GM23338 (cell line): Measurements from ENCODE around the gene GDA. TPM values are rescaled to one million over a fixed set of nuclear protein-coding genes. Genes with fewer than 3 reads are reported as not detected.

Experiments
- ATAC-seq: fragments of 200-7000 bp; cut with Tn5 transposase; 3 replicates; pipeline ENCODE4 v1.9.1; 2020
- DNase-seq: peaks from one replicate; pipeline ENCODE4 v3.0.0-alpha.2; 2015; ENCODE audit warnings: low spot score
- H2AFZ ChIP-seq: fragments of 200-600 bp; sonication (generic); 2 replicates; pipeline ENCODE4 v1.8.0; 2016; ENCODE audit warnings: antibody characterized with exemption, mild to moderate bottlenecking, moderate library complexity
- H3F3A ChIP-seq: fragments of 200-600 bp; sonication (generic); replicated peaks from 2 replicates; pipeline ENCODE4 v1.8.0; 2017; ENCODE audit warnings: antibody characterized with exemption, mixed run types, low read depth
- H3K27ac ChIP-seq: fragments of 200-600 bp; sonication (generic); 2 replicates; pipeline ENCODE4 v1.6.1; 2016; ENCODE audit warnings: low read depth
- H3K27me3 ChIP-seq: fragments of 200-600 bp; sonication (generic); 2 replicates; pipeline ENCODE4 v1.8.0; 2016; ENCODE audit warnings: mild to moderate bottlenecking, mixed run types, moderate library complexity; ENCODE audit not compliant: insufficient read depth
- H3K36me3 ChIP-seq: fragments of 200-600 bp; sonication (generic); 2 replicates; pipeline ENCODE4 v1.8.0; 2016; ENCODE audit warnings: mild to moderate bottlenecking; ENCODE audit not compliant: insufficient read depth
- H3K4me1 ChIP-seq: fragments of 200-600 bp; sonication (generic); 2 replicates; pipeline ENCODE4 v1.8.0; 2016; ENCODE audit warnings: mild to moderate bottlenecking, moderate library complexity; ENCODE audit not compliant: insufficient read depth
- H3K4me2 ChIP-seq: fragments of 200-600 bp; sonication (generic); 2 replicates; pipeline ENCODE4 v1.7.1; 2017; ENCODE audit warnings: mixed run types
- H3K4me3 ChIP-seq: fragments of 200-600 bp; sonication (generic); 2 replicates; pipeline ENCODE4 v1.6.1; 2016; ENCODE audit warnings: mixed run types
- H3K79me2 ChIP-seq: fragments of 200-600 bp; sonication (generic); replicated peaks from 2 replicates; pipeline ENCODE4 v1.8.0; 2017; ENCODE audit warnings: mild to moderate bottlenecking; ENCODE audit not compliant: insufficient read depth
- H3K9me2 ChIP-seq: fragments of 200-600 bp; sonication (generic); 2 replicates; pipeline ENCODE4 v1.8.0; 2017; ENCODE audit not compliant: insufficient read depth
- H4K20me1 ChIP-seq: fragments of 200-600 bp; sonication (generic); replicated peaks from 2 replicates; pipeline ENCODE4 v1.8.0; 2017; ENCODE audit warnings: mild to moderate bottlenecking; ENCODE audit not compliant: insufficient read depth
- H3K27ac Mint-ChIP-seq: 2 replicates; pipeline ENCODE4 v1.8.0; 2020; ENCODE audit warnings: inconsistent platforms, mild to moderate bottlenecking, moderate library complexity, mixed read lengths
- H3K27me3 Mint-ChIP-seq: 3 replicates; pipeline ENCODE4 v1.8.0; 2022; ENCODE audit warnings: low read depth, mild to moderate bottlenecking, moderate library complexity, mixed read lengths, inconsistent platforms; ENCODE audit not compliant: insufficient read depth, poor library complexity
- H3K36me3 Mint-ChIP-seq: 3 replicates; pipeline ENCODE4 v1.8.0; 2021; ENCODE audit warnings: low read depth, mild to moderate bottlenecking, inconsistent platforms, moderate library complexity, mixed read lengths
- H3K4me1 Mint-ChIP-seq: 3 replicates; pipeline ENCODE4 v1.8.0; 2020; ENCODE audit warnings: mild to moderate bottlenecking, inconsistent platforms, mixed read lengths
- H3K4me3 Mint-ChIP-seq: 3 replicates; pipeline ENCODE4 v1.8.0; 2021; ENCODE audit warnings: moderate library complexity, mild to moderate bottlenecking, inconsistent platforms, mixed read lengths
- H3K9me3 Mint-ChIP-seq: 3 replicates; pipeline ENCODE4 v1.8.0; 2020; ENCODE audit warnings: moderate library complexity, mild to moderate bottlenecking, inconsistent platforms, mixed read lengths
- POLR2AphosphoS5 ChIP-seq: IDR thresholded peaks from 2 replicates; pipeline ENCODE4 v1.6.1; 2016; ENCODE audit warnings: antibody characterized with exemption, low read depth
- ZNF114 ChIP-seq: fragments of 250-450 bp; sonication (Bioruptor Pico); IDR thresholded peaks from 2 replicates; pipeline ENCODE4 v1.5.0; 2020; ENCODE audit warnings: mild to moderate bottlenecking, moderate library complexity
- ZNF331 ChIP-seq: fragments of 250-450 bp; sonication (Bioruptor Pico); IDR thresholded peaks from 2 replicates; pipeline ENCODE4 v1.5.0; 2020; ENCODE audit warnings: low read depth, mild to moderate bottlenecking, moderate library complexity
- polyA plus RNA-seq: library from polyadenylated mRNA; unstranded; fragments of >200 nt; fragmentation: Nextera tagmentation; extraction: Ambion mirVana; gene quantifications from 2 replicates; pipeline ENCODE4 v1.2.1, GENCODE V29; 2016
- total RNA-seq: library from RNA; depleted of rRNA; stranded (reverse); fragments of >200 nt; shearing (Covaris generic); gene quantifications from 2 replicates; pipeline ENCODE4 v1.2.3, GENCODE V29; 2014
- TF ChIP-seq, protein P1 (sequence below): IDR thresholded peaks from 2 replicates; pipeline ENCODE4 v1.6.1; 2016; ENCODE audit warnings: antibody characterized with exemption
- TF ChIP-seq, protein P2 (sequence below): fragments of 250-450 bp; sonication (Bioruptor Pico); IDR thresholded peaks from 2 replicates; pipeline ENCODE4 v1.5.0; 2020; ENCODE audit warnings: mild to moderate bottlenecking, moderate library complexity

The GDA gene
- total and polyA plus RNA-seq, 2 experiments from 2014 or later = 4.0 to 5.8 TPM

DNA sequence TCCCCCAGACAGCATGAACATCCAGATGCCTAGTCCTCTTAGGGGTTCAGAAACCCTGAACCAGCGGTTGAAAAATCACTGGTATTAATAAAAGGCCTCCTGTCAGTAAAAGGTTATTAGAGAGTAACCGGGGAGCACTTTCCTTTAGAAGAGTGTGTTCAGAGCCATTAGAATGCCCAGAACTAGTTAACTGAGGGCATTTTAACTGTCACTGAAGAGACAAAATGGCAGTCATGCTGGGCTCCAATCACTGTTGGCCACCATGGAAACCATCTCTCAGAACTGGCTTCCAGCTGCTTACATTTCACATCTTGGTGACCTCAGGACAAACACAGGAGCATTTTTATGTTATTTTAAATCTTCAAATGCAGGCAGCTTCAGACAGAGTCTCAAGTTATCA lies 36.2 kb upstream of the GDA start:
- TF ChIP-seq, protein P1, sequence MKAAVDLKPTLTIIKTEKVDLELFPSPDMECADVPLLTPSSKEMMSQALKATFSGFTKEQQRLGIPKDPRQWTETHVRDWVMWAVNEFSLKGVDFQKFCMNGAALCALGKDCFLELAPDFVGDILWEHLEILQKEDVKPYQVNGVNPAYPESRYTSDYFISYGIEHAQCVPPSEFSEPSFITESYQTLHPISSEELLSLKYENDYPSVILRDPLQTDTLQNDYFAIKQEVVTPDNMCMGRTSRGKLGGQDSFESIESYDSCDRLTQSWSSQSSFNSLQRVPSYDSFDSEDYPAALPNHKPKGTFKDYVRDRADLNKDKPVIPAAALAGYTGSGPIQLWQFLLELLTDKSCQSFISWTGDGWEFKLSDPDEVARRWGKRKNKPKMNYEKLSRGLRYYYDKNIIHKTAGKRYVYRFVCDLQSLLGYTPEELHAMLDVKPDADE = no peak
- Mint-ChIP-seq H3K4me3 (no peak overlapping the region), H3K4me1 (no peaks in the 10 kb centered on the region), H3K27ac (no peak overlapping the region), H3K27me3 (peaks cover 1% of the 10 kb centered on the region), H3K36me3 (no peaks in the 10 kb centered on the region), H3K9me3 (no peaks in the 10 kb centered on the region)
- Histone ChIP-seq H3K4me1 (no peaks in the 10 kb centered on the region), H2AFZ (no peak overlapping the region), H3K9me2 (no peaks in the 10 kb centered on the region), H3K27ac (no peak overlapping the region), H3K79me2 (0 out of 2 replicates have a peak, but pooled peaks cover 5% of the 10 kb centered on the region), H3K4me2 (no peak overlapping the region), H3K27me3 (no peaks in the 10 kb centered on the region), H3K4me3 (no peak overlapping the region), H3K36me3 (no peaks in the 10 kb centered on the region), H3F3A (no peaks in the 10 kb centered on the region), H4K20me1 (no peaks in the 10 kb centered on the region)
- ATAC-seq = no peak
- no peak for DNase-seq

DNA sequence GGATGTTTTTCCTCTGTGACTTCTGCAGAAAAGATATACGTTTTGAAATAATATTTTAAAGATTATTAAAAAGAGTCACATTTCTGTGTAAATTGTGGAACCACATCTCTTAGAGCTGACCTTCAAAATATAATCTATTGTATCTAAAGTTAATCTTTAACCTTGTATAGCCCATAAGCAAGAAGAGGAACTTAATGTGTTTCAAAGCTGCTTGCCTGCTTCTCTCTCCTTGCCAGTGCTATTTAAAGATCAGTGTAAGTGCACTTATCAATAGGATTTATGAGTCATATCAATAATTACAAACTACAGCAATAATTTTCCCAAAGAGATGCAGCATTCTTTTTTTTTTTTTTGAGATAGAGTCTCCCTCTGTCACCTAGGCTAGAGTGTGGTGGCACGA lies 29.4 kb upstream of the GDA start:
- Mint-ChIP-seq H3K9me3 (no peaks in the 10 kb centered on the region), H3K4me1 (no peaks in the 10 kb centered on the region), H3K27ac (no peak overlapping the region), H3K36me3 (no peaks in the 10 kb centered on the region), H3K4me3 (no peak overlapping the region), H3K27me3 (peaks cover 1% of the 10 kb centered on the region)
- H3F3A ChIP-seq = no peaks in the 10 kb centered on the region
- DNase-seq (no peak), ATAC-seq (no peak)
- no peaks in the 10 kb centered on the region for H3K27me3 ChIP-seq
- no peak overlapping the region for H3K4me2 ChIP-seq
- H3K9me2 ChIP-seq = no peaks in the 10 kb centered on the region
- 0 out of 2 replicates have a peak, but pooled peaks cover 5% of the 10 kb centered on the region for H3K79me2 ChIP-seq
- no peak overlapping the region for H2AFZ ChIP-seq
- H3K27ac ChIP-seq = no peak overlapping the region
- TF ChIP-seq, protein P2, sequence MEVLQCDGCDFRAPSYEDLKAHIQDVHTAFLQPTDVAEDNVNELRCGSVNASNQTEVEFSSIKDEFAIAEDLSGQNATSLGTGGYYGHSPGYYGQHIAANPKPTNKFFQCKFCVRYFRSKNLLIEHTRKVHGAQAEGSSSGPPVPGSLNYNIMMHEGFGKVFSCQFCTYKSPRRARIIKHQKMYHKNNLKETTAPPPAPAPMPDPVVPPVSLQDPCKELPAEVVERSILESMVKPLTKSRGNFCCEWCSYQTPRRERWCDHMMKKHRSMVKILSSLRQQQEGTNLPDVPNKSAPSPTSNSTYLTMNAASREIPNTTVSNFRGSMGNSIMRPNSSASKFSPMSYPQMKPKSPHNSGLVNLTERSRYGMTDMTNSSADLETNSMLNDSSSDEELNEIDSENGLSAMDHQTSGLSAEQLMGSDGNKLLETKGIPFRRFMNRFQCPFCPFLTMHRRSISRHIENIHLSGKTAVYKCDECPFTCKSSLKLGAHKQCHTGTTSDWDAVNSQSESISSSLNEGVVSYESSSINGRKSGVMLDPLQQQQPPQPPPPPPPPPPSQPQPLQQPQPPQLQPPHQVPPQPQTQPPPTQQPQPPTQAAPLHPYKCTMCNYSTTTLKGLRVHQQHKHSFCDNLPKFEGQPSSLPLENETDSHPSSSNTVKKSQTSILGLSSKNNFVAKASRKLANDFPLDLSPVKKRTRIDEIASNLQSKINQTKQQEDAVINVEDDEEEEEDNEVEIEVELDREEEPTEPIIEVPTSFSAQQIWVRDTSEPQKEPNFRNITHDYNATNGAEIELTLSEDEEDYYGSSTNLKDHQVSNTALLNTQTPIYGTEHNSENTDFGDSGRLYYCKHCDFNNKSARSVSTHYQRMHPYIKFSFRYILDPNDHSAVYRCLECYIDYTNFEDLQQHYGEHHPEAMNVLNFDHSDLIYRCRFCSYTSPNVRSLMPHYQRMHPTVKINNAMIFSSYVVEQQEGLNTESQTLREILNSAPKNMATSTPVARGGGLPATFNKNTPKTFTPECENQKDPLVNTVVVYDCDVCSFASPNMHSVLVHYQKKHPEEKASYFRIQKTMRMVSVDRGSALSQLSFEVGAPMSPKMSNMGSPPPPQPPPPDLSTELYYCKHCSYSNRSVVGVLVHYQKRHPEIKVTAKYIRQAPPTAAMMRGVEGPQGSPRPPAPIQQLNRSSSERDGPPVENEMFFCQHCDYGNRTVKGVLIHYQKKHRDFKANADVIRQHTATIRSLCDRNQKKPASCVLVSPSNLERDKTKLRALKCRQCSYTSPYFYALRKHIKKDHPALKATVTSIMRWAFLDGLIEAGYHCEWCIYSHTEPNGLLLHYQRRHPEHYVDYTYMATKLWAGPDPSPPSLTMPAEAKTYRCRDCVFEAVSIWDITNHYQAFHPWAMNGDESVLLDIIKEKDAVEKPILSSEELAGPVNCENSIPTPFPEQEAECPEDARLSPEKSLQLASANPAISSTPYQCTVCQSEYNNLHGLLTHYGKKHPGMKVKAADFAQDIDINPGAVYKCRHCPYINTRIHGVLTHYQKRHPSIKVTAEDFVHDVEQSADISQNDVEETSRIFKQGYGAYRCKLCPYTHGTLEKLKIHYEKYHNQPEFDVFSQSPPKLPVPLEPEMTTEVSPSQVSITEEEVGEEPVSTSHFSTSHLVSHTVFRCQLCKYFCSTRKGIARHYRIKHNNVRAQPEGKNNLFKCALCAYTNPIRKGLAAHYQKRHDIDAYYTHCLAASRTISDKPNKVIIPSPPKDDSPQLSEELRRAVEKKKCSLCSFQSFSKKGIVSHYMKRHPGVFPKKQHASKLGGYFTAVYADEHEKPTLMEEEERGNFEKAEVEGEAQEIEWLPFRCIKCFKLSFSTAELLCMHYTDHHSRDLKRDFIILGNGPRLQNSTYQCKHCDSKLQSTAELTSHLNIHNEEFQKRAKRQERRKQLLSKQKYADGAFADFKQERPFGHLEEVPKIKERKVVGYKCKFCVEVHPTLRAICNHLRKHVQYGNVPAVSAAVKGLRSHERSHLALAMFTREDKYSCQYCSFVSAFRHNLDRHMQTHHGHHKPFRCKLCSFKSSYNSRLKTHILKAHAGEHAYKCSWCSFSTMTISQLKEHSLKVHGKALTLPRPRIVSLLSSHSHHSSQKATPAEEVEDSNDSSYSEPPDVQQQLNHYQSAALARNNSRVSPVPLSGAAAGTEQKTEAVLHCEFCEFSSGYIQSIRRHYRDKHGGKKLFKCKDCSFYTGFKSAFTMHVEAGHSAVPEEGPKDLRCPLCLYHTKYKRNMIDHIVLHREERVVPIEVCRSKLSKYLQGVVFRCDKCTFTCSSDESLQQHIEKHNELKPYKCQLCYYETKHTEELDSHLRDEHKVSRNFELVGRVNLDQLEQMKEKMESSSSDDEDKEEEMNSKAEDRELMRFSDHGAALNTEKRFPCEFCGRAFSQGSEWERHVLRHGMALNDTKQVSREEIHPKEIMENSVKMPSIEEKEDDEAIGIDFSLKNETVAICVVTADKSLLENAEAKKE = no peak
- TF ChIP-seq ZNF114 (CRISPR knock-in tag) (no peak), ZNF331 (CRISPR knock-in tag) (no peak), POLR2AphosphoS5 (no peak)
- TF ChIP-seq, protein P1 = no peak
- H4K20me1 ChIP-seq = no peaks in the 10 kb centered on the region
- no peaks in the 10 kb centered on the region for H3K36me3 ChIP-seq
- H3K4me1 ChIP-seq = peaks cover 4% of the 10 kb centered on the region; the same call in 1 of the 2 replicates
- H3K4me3 ChIP-seq = no peak overlapping the region
